Upper lobe of right lung (tissue), 1 donor: ENCODE data around the gene NID1. TPM values are rescaled to one million over a fixed set of nuclear protein-coding genes. Genes with fewer than 3 reads are reported as not detected.
"Not testable (repeated sequence)": the region's sequence is repeated elsewhere in the genome, so short reads cannot be mapped to it uniquely, and the experiment has no call there.

Experiments used
- ATAC-seq: fragments of 200-7000 bp; cut with Tn5 transposase; one replicate; pipeline ENCODE4 v1.9.1; 2020; ENCODE audit warnings: mild to moderate bottlenecking, moderate library complexity
- DNase-seq: peaks from one replicate; pipeline ENCODE4 v3.0.0-alpha.2; 2020
- H3K27ac ChIP-seq: fragments of 200-600 bp; one replicate; pipeline ENCODE4 v1.8.0; 2022
- H3K27me3 ChIP-seq: fragments of 200-600 bp; one replicate; pipeline ENCODE4 v1.8.0; 2022; ENCODE audit warnings: mild to moderate bottlenecking
- H3K36me3 ChIP-seq: fragments of 200-600 bp; one replicate; pipeline ENCODE4 v1.8.0; 2022
- H3K4me1 ChIP-seq: fragments of 200-600 bp; one replicate; pipeline ENCODE4 v1.8.0; 2022
- H3K4me3 ChIP-seq: fragments of 200-600 bp; one replicate; pipeline ENCODE4 v1.8.0; 2022; ENCODE audit warnings: mild to moderate bottlenecking
- H3K9me3 ChIP-seq: fragments of 200-600 bp; one replicate; pipeline ENCODE4 v1.8.0; 2022
- CTCF ChIP-seq: fragments of 200-600 bp; IDR thresholded peaks from one replicate; pipeline ENCODE4 v1.8.0; 2022; ENCODE audit warnings: antibody characterized with exemption
- intact Hi-C: fragments of 100-400 bp; cut with DNase I; formaldehyde crosslinking; loops from one replicate; pipeline ENCODE4 v1.11.0; 2022
- total RNA-seq: library from RNA; stranded (reverse); fragmentation: NEBNext Ultra II Directional; extraction: Animal tissue kit (Norgen Biotek cat#: 25700); gene quantifications from one replicate; pipeline ENCODE4 v1.2.1, GENCODE V29; 2021
- donor health status: DM: no; HTN: yes; CAD: no; lungs with severe emphysema.

NID1 gene
- total RNA-seq, 1 donor from 2014 or later: 60.5 TPM

DNA sequence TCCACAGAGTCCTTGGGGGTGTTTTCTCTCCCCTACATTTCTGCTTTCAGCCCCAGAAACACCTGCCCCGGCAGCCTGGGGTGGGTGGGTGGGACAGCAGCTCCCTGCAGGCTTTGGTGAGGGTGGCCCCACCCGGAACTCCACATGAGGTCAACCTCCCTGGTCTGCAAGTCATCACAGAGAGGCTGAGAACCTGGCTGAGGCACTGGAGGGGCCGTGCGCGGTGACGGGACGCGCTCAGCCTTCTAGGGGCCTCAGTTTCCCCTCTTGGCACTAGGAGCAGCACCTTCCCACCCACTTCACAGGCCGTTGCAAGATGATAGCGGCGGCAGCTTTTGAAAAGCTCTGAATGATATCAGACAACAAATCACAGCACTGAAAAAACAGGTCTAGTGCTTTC, 37.7 kb upstream of the NID1 start:
- no peak for ATAC-seq
- Histone ChIP-seq H3K27ac (no peak overlapping the region), H3K9me3 (no peaks in the 10 kb centered on the region), H3K27me3 (no peaks in the 10 kb centered on the region), H3K4me1 (no peaks in the 10 kb centered on the region), H3K4me3 (no peak overlapping the region), H3K36me3 (no peaks in the 10 kb centered on the region)
- TF ChIP-seq CTCF: no peak
- intact Hi-C loops: loop anchor here (10.0 kb wide), 1 partner anchor 392 kb away; no protein-coding TSS in a partner anchor
- no peak for DNase-seq

DNA sequence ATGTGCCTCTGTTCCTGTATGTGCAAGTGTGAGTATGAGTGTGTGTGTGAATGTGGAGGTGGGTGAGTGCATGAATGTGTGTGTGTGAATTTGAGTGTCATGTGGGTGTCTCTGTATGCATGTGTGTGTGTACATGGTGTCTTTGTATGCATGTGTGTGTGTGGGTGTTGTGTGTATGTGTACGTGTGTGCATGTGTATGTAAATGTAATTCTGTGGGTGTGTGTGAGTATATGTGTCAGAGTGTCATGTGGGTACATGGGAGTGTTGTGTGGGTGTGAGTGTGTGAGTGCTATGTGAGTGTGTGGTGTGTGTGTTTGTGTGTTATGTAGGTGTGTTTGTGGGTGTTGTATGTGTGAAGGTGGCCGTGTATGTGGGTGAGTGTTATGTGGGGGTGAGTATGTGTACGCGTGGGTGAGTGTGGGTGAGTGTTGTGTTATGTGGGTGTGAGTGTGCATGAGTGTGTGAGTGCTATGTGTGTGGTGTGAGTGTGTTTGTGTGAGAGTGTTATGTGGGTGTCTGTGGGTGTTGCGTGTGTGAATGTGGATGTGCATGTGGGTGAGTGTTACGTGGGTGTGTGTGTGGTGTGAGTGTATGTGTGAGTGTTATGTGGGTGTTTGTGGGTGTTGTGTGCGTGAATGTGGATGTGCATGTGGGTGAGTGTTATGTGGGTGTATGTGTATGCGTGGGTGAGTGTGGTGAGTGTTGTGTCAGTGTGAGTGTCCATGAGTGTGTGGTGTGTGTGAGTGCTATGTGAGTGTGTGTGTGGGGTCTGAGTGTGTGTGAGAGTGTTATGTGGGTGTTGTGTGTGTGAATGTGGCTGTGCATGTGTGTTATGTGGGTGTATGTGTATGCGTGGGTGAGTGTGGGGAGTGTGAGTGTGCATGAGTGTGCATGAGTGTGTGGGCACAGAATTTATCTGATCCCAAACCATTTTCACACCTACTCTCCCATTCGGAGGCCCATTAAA, 36.6 kb upstream of the NID1 start:
- intact Hi-C loops: loop anchor here (10.0 kb wide), 1 partner anchor 393 kb away; no protein-coding TSS in a partner anchor
- TF ChIP-seq CTCF: no peak
- no peak for DNase-seq
- Histone ChIP-seq H3K27ac (no peak overlapping the region), H3K9me3 (no peaks in the 10 kb centered on the region), H3K27me3 (no peaks in the 10 kb centered on the region), H3K36me3 (no peaks in the 10 kb centered on the region), H3K4me1 (no peaks in the 10 kb centered on the region), H3K4me3 (no peak overlapping the region)
- peak; percentile 6 for ATAC-seq

GRCh38 chr1:236100799-236101198, 35.9 kb upstream of the NID1 start:
- H3K4me1 ChIP-seq: no peaks in the 10 kb centered on the region
- H3K27ac ChIP-seq: no peak overlapping the region
- no peaks in the 10 kb centered on the region for H3K36me3 ChIP-seq
- no peak overlapping the region for H3K4me3 ChIP-seq
- intact Hi-C loops: loop anchor here (10.0 kb wide), 1 partner anchor 394 kb away; no protein-coding TSS in a partner anchor
- H3K27me3 ChIP-seq: no peaks in the 10 kb centered on the region
- H3K9me3 ChIP-seq: no peaks in the 10 kb centered on the region
- no peak for TF ChIP-seq CTCF
- no peak for ATAC-seq
- DNase-seq: no peak

- Histone ChIP-seq H3K27ac (no peak overlapping the region), H3K4me3 (no peak overlapping the region), H3K9me3 (no peaks in the 10 kb centered on the region), H3K27me3 (no peaks in the 10 kb centered on the region), H3K36me3 (no peaks in the 10 kb centered on the region), H3K4me1 (no peaks in the 10 kb centered on the region)
- intact Hi-C loops: no loop called here
- no peak for DNase-seq
- ATAC-seq: no peak
- no peak for TF ChIP-seq CTCF
Measured at GRCh38 chr1:236099355-236099974, 34.6 kb upstream of the NID1 start.

DNA sequence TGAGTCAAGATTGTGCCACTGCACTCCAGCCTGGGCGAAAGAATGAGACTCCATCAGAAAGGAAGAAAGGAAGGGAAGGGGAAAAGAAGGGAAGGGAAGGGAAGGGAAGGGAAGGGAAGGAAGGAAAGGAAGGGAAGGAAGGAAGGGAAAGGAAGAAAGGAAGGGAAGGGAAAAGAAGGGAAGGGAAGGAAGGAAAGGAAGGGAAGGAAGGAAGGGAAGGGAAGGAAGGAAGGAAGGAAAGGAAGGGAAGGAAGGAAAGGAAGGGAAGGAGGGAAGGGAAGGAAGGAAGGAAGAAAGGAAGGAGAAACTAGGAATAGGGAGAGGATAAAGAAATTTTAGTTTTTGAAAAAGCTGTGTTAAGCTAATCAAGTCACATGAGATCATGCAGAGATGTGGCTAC, 33.4 kb upstream of the NID1 start:
- no peaks in the 10 kb centered on the region for H3K9me3 ChIP-seq
- H3K27ac ChIP-seq: no peak overlapping the region
- no peak overlapping the region for H3K4me3 ChIP-seq
- no peak for TF ChIP-seq CTCF
- intact Hi-C loops: no loop called here
- no peaks in the 10 kb centered on the region for H3K4me1 ChIP-seq
- DNase-seq: no peak
- H3K36me3 ChIP-seq: no peaks in the 10 kb centered on the region
- ATAC-seq: no peak
- no peaks in the 10 kb centered on the region for H3K27me3 ChIP-seq

DNA sequence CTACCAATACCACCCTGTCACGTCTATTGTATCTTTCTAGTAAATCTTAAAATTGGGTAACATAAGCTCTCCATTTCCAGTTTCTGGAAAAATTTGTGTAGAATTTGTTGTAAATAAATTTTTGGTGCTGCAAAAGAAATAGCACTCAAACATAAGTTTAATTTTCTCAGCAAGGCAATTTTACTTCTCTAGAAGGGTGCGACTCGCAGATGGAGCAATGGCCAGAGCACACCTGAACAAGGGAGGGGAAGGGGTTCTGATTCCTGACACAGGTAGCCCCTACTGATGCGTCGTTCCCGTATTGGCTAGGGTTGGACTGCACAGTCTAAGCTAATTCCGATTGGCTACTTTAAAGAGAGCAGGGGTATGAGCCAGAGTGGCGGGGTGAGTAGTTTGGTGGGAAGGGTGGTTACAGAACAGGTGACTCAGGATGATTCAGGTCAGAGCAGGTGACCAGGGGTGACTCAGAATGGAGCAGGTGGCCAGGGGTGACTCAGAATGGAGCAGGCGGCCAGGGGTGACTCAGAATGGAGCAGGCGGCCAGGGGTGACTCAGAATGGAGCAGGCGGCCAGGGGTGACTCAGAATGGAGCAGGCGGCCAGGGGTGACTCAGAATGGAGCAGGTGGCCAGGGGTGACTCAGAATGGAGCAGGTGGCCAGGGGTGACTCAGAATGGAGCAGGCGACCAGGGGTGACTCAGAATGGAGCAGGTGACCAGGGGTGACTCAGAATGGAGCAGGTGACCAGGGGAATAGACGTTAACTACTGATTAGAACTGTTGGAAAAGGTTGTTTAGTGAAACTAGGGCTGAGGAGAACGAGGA, 32.0 kb upstream of the NID1 start:
- H3K27me3 ChIP-seq, H3K4me3 ChIP-seq, H3K9me3 ChIP-seq, H3K36me3 ChIP-seq, H3K4me1 ChIP-seq, H3K27ac ChIP-seq, ATAC-seq, intact Hi-C loops: not testable (repeated sequence)
- DNase-seq: peak; percentile 84
